Esophagus muscularis mucosa (tissue), 2 donors: ENCODE measurements around the gene GNAI1.

Experiments
- EP300 ChIP-seq: sonication (generic); formaldehyde crosslinking; IDR thresholded peaks from one replicate; pipeline ENCODE4 v1.6.1; 2017; ENCODE audit warnings: antibody characterized with exemption
- POLR2A ChIP-seq: fragments of 450-650 bp; IDR thresholded peaks from one replicate; pipeline ENCODE4 v1.6.1; 2017; ENCODE audit warnings: antibody characterized with exemption, moderate library complexity, mild to moderate bottlenecking, low read depth

GRCh38 chr7:80128918-80129317, 5.7 kb upstream of the GNAI1 start:
- TF ChIP-seq EP300: no peak
- TF ChIP-seq POLR2A: no peak
